Liver (tissue), 9 donors: ENCODE measurements around the gene CFAP57. TPM values are rescaled to one million over a fixed set of nuclear protein-coding genes. Genes with fewer than 3 reads are reported as not detected.

ENCODE experiments used
- DNase-seq: peaks from one replicate; pipeline ENCODE4 v3.0.0-alpha.2; 2017; ENCODE audit warnings: low spot score
- H3K27ac ChIP-seq, 2 donors: one replicate each; pipeline ENCODE4 v1.7.0; 2013; ENCODE audit warnings: inconsistent platforms in 2 of 2, low read length in 2 of 2, control low read depth in 1 of 2, low read depth in 1 of 2, mild to moderate bottlenecking in 1 of 2
- H3K27me3 ChIP-seq, 4 donors: one replicate each; pipeline versions ENCODE4 v1.6.1 to v1.7.0; 2013; ENCODE audit warnings: low read length in 3 of 4, inconsistent platforms in 1 of 4, mild to moderate bottlenecking in 1 of 4, moderate library complexity in 1 of 4; ENCODE audit not compliant: control insufficient read depth in 4 of 4, insufficient read depth in 4 of 4
- H3K36me3 ChIP-seq, 4 donors: one replicate each; pipeline versions ENCODE4 v1.6.1 to v1.7.0; 2013; ENCODE audit warnings: low read length in 3 of 4, mild to moderate bottlenecking in 3 of 4, low read depth in 1 of 4, moderate library complexity in 1 of 4; ENCODE audit not compliant: control insufficient read depth in 4 of 4, insufficient read depth in 3 of 4
- H3K4me1 ChIP-seq, 4 donors: one replicate each; pipeline versions ENCODE4 v1.6.1 to v1.7.0; 2013; ENCODE audit warnings: low read length in 3 of 4, mild to moderate bottlenecking in 3 of 4, moderate library complexity in 1 of 4; ENCODE audit not compliant: control insufficient read depth in 4 of 4, insufficient read depth in 4 of 4
- H3K4me3 ChIP-seq, 3 donors: one replicate each; pipeline versions ENCODE4 v1.6.1 to v1.7.0; 2013; ENCODE audit warnings: low read length in 3 of 3, control low read depth in 1 of 3, low read depth in 1 of 3, mild to moderate bottlenecking in 1 of 3
- H3K9ac ChIP-seq, 2 donors: one replicate each; pipeline ENCODE4 v1.7.0; 2013; ENCODE audit warnings: low read length in 2 of 2, mild to moderate bottlenecking in 2 of 2, moderate library complexity in 2 of 2, control low read depth in 1 of 2, low read depth in 1 of 2
- H3K9me3 ChIP-seq, 4 donors: one replicate each; pipeline versions ENCODE4 v1.6.1 to v1.7.0; 2013; ENCODE audit warnings: low read length in 3 of 4; ENCODE audit not compliant: control insufficient read depth in 4 of 4
- EGR1 ChIP-seq, 2 donors: IDR thresholded peaks; 2 replicates each; pipeline ENCODE4 v1.6.1; 2016 to 2018; ENCODE audit warnings: antibody characterized with exemption in 2 of 2, low read depth in 2 of 2
- FOXA1 ChIP-seq: IDR thresholded peaks from 2 replicates; pipeline ENCODE4 v1.6.1; 2016; ENCODE audit warnings: antibody characterized with exemption
- FOXA2 ChIP-seq: IDR thresholded peaks from 2 replicates; pipeline ENCODE4 v1.6.1; 2016; ENCODE audit warnings: antibody characterized with exemption
- GABPA ChIP-seq, 2 donors: IDR thresholded peaks in 1 of 2; conservative IDR thresholded peaks in 1 of 2; 2 replicates each; pipeline ENCODE4 v1.6.1; 2016; ENCODE audit warnings: antibody characterized with exemption in 2 of 2, mild to moderate bottlenecking in 1 of 2, moderate library complexity in 1 of 2
- HNF4A ChIP-seq, 2 donors: conservative IDR thresholded peaks; 2 replicates each; pipeline ENCODE4 v1.6.1; 2016; ENCODE audit warnings: antibody characterized with exemption in 2 of 2, mild to moderate bottlenecking in 2 of 2
- HNF4G ChIP-seq: IDR thresholded peaks from 2 replicates; pipeline ENCODE4 v1.6.1; 2016; ENCODE audit warnings: antibody characterized with exemption
- JUND ChIP-seq, 2 donors: IDR thresholded peaks; 2 replicates each; pipeline ENCODE4 v1.6.1; 2016; ENCODE audit warnings: antibody characterized with exemption in 2 of 2
- NR2F2 ChIP-seq: IDR thresholded peaks from 2 replicates; pipeline ENCODE4 v1.6.1; 2016; ENCODE audit warnings: antibody characterized with exemption
- RAD21 ChIP-seq, 2 donors: IDR thresholded peaks; 2 replicates each; pipeline ENCODE4 v1.6.1; 2016; ENCODE audit warnings: antibody characterized with exemption in 2 of 2, mild to moderate bottlenecking in 2 of 2
- RXRA ChIP-seq, 2 donors: IDR thresholded peaks; 2 replicates each; pipeline ENCODE4 v1.6.1; 2017 to 2018; ENCODE audit warnings: antibody characterized with exemption in 2 of 2, mild to moderate bottlenecking in 1 of 2
- SP1 ChIP-seq: IDR thresholded peaks from 2 replicates; pipeline ENCODE4 v1.6.1; 2018; ENCODE audit warnings: antibody characterized with exemption, mild to moderate bottlenecking
- TAF1 ChIP-seq: conservative IDR thresholded peaks from 2 replicates; pipeline ENCODE4 v1.6.1; 2016; ENCODE audit warnings: antibody characterized with exemption, mild to moderate bottlenecking
- YY1 ChIP-seq: IDR thresholded peaks from 2 replicates; pipeline ENCODE4 v1.6.1; 2016; ENCODE audit warnings: antibody characterized with exemption, mild to moderate bottlenecking
- WGBS: extraction: QIAGEN DNeasy Blood & Tissue Kit; methylation state at CpG from one replicate; pipeline ENCODE4 v1.1.7; 2013; 5-methylcytosine and 5-hydroxymethylcytosine counted together
- polyA plus RNA-seq, 2 donors: library from polyadenylated mRNA; stranded (reverse) in 1 of 2; unstranded in 1 of 2; fragments of 200-250 nt in 1 of 2; fragments of >200 nt in 1 of 2; fragmentation: Nextera tagmentation in 1 of 2; extraction: Ambion mirVana in 1 of 2; gene quantifications; one replicate each; pipeline versions ENCODE4 v1.2.1 to v1.2.3, GENCODE V29; 2013 to 2015
- total RNA-seq, 2 donors: library from RNA; depleted of rRNA; stranded (reverse); fragments of >200 nt; gene quantifications; one replicate each; pipeline ENCODE4 v1.2.3, GENCODE V29; 2014
- TF ChIP-seq, protein P1 (sequence below): IDR thresholded peaks from 2 replicates; pipeline ENCODE4 v1.6.1; 2016; ENCODE audit warnings: antibody characterized with exemption
- TF ChIP-seq, protein P2 (sequence below): IDR thresholded peaks from 2 replicates; pipeline ENCODE4 v1.6.1; 2016; ENCODE audit warnings: antibody characterized with exemption
- TF ChIP-seq, protein P3 (sequence below): IDR thresholded peaks from 2 replicates; pipeline ENCODE4 v1.6.1; 2016; ENCODE audit warnings: antibody characterized with exemption, mild to moderate bottlenecking
- TF ChIP-seq, protein P4 (sequence below): fragments of 150-350 bp; IDR thresholded peaks from 2 replicates; pipeline ENCODE4 v1.5.1; 2017; ENCODE audit warnings: improper control_type of control experiment, low read depth, low read length; ENCODE audit not compliant: missing input control
- TF ChIP-seq, protein P5 (sequence below): IDR thresholded peaks from 2 replicates; pipeline ENCODE4 v1.6.1; 2016; ENCODE audit warnings: antibody characterized with exemption
- donor health status: healthy.
- donor health status: healthy.
- donor health status: healthy.
- donor health status: healthy.
- donor health status: healthy.

Gene CFAP57
- total and polyA plus RNA-seq, 4 donors: under 0.01 to 14.5 (median 0.10) TPM

DNA sequence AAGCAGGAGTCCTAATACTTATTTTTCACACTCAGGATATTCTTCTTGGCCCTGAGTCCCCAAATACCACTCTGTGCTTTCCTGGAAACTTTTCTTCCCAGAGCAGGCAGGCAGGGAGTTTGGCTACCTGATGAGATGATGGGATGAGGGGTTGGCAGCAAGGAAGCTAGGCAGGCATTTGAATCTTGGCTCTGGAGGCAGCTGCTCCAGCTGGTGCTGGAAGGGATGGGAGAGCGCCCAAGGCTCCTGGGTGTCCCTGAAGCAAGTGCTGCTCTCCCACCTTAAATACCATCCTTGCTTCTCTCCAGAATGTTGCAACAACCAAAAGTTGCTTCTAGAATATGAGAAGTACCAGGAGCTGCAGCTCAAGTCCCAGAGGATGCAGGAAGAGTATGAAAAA, 49.7 kb downstream of the CFAP57 start:
- Histone ChIP-seq H3K27ac (no peak overlapping the region), H3K27me3 (no peaks in the 10 kb centered on the region), H3K36me3 (peaks cover 0 to 9% (median 1%) of the 10 kb centered on the region in 4 donors), H3K9me3 (no peaks in the 10 kb centered on the region), H3K9ac (no peak overlapping the region), H3K4me3 (no peak overlapping the region), H3K4me1 (peaks cover 0 to 25% (median 4%) of the 10 kb centered on the region in 4 donors)
- TF ChIP-seq TAF1: no peak
- no peak for TF ChIP-seq JUND (IDR thresholded peaks at IDR 0.05)
- no peak for TF ChIP-seq HNF4A (conservative IDR thresholded peaks at IDR 0.05)
- TF ChIP-seq, protein P1, sequence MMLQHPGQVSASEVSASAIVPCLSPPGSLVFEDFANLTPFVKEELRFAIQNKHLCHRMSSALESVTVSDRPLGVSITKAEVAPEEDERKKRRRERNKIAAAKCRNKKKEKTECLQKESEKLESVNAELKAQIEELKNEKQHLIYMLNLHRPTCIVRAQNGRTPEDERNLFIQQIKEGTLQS: no peak
- no peak for TF ChIP-seq FOXA1
- TF ChIP-seq, protein P2, sequence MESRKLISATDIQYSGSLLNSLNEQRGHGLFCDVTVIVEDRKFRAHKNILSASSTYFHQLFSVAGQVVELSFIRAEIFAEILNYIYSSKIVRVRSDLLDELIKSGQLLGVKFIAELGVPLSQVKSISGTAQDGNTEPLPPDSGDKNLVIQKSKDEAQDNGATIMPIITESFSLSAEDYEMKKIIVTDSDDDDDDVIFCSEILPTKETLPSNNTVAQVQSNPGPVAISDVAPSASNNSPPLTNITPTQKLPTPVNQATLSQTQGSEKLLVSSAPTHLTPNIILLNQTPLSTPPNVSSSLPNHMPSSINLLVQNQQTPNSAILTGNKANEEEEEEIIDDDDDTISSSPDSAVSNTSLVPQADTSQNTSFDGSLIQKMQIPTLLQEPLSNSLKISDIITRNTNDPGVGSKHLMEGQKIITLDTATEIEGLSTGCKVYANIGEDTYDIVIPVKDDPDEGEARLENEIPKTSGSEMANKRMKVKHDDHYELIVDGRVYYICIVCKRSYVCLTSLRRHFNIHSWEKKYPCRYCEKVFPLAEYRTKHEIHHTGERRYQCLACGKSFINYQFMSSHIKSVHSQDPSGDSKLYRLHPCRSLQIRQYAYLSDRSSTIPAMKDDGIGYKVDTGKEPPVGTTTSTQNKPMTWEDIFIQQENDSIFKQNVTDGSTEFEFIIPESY: no peak
- no peak for TF ChIP-seq YY1
- no peak for TF ChIP-seq GABPA (IDR thresholded peaks at IDR 0.05 in 1 of 2, conservative IDR thresholded peaks at IDR 0.05 in 1 of 2)
- TF ChIP-seq EGR1 (IDR thresholded peaks at IDR 0.05; ENCODE audit: low read depth in 2 of 2): no peak
- TF ChIP-seq, protein P3, sequence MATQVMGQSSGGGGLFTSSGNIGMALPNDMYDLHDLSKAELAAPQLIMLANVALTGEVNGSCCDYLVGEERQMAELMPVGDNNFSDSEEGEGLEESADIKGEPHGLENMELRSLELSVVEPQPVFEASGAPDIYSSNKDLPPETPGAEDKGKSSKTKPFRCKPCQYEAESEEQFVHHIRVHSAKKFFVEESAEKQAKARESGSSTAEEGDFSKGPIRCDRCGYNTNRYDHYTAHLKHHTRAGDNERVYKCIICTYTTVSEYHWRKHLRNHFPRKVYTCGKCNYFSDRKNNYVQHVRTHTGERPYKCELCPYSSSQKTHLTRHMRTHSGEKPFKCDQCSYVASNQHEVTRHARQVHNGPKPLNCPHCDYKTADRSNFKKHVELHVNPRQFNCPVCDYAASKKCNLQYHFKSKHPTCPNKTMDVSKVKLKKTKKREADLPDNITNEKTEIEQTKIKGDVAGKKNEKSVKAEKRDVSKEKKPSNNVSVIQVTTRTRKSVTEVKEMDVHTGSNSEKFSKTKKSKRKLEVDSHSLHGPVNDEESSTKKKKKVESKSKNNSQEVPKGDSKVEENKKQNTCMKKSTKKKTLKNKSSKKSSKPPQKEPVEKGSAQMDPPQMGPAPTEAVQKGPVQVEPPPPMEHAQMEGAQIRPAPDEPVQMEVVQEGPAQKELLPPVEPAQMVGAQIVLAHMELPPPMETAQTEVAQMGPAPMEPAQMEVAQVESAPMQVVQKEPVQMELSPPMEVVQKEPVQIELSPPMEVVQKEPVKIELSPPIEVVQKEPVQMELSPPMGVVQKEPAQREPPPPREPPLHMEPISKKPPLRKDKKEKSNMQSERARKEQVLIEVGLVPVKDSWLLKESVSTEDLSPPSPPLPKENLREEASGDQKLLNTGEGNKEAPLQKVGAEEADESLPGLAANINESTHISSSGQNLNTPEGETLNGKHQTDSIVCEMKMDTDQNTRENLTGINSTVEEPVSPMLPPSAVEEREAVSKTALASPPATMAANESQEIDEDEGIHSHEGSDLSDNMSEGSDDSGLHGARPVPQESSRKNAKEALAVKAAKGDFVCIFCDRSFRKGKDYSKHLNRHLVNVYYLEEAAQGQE: no peak
- no peak for TF ChIP-seq NR2F2
- TF ChIP-seq, protein P4, sequence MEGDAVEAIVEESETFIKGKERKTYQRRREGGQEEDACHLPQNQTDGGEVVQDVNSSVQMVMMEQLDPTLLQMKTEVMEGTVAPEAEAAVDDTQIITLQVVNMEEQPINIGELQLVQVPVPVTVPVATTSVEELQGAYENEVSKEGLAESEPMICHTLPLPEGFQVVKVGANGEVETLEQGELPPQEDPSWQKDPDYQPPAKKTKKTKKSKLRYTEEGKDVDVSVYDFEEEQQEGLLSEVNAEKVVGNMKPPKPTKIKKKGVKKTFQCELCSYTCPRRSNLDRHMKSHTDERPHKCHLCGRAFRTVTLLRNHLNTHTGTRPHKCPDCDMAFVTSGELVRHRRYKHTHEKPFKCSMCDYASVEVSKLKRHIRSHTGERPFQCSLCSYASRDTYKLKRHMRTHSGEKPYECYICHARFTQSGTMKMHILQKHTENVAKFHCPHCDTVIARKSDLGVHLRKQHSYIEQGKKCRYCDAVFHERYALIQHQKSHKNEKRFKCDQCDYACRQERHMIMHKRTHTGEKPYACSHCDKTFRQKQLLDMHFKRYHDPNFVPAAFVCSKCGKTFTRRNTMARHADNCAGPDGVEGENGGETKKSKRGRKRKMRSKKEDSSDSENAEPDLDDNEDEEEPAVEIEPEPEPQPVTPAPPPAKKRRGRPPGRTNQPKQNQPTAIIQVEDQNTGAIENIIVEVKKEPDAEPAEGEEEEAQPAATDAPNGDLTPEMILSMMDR: no peak
- TF ChIP-seq SP1: no peak
- no peak for TF ChIP-seq RAD21 (IDR thresholded peaks at IDR 0.05)
- TF ChIP-seq, protein P5, sequence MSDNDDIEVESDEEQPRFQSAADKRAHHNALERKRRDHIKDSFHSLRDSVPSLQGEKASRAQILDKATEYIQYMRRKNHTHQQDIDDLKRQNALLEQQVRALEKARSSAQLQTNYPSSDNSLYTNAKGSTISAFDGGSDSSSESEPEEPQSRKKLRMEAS: no peak
- no peak for TF ChIP-seq HNF4G
- TF ChIP-seq RXRA (IDR thresholded peaks at IDR 0.05): no peak
- no peak for TF ChIP-seq FOXA2
- 94% methylated on average over 1 of the region's 1 CpG for WGBS
- DNase-seq: no peak
